GM21786 (cell line): ENCODE results near the gene PLET1.
A peak's percentile ranks its signal among the peaks of the same experiment; 100 is the strongest.

ENCODE experiments used
- ATAC-seq: cut with Tn5 transposase; IDR thresholded peaks from one replicate; pipeline ENCODE4 v1.9.1; 2021; ENCODE audit not compliant: unreplicated experiment

The PLET1 gene

DNA sequence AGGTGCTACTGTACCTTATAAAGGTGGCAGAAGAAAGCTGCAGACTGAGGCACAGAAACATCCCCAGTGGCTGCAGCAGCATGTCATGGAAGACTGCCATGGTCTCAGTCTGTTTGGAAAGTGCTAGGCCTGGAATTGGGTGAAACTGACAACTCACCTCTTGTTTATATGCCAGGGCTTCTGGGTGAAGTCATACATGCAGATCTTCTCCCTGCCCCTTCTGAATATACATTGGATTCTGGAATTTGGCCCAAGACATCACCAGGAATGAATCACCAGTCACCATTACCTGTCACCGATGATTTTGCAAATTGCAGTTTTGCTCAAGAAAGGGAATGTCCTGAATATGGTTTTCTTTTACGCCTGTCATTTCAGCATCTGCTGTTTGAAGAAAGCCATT is at the start of gene PLET1:
Gene PLET1, minus strand, starts transcription at position 371 of the 400 bp plus-strand sequence. Its CDS starts 271 bp downstream, at position 100.
- ATAC-seq = no peak

DNA sequence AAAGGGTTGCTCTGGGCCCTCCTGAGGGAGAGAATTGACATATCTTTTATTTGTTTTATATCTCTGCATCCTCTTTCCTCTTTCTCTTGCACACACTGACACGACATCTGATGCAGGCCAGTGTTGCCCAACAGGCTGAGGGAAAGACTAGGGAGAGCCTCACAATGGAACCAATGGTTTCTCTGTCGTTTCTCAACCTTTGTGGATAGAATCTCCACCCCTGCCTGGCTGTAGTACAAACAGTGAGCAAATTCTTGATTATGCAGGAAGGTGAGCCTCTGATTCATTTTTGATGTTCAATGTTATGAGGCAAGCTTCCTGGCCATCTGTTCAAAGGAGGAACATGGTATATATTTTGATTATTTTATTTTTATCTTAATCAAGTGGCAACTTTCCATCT is 49.8 kb upstream of the PLET1 start:
- ATAC-seq = no peak

DNA sequence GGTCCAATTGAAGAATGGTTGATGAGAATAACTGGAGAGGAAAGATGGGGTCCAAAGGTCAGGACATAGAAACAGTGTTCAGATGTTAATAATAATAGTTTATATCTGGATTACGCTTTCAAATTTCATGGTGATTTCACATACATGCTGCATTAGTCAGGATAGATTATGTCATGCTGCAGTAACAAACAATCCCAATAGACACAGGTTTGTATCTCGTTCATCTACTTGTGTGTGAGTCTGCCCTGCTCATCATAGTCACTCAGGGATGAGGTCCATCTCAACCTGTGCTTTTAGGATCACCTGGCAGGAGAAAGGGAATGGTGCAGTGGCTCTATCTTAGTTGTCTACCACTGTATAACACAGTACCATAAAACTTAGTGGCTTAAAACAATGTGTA is 48.0 kb upstream of the PLET1 start:
- ATAC-seq = no peak

DNA sequence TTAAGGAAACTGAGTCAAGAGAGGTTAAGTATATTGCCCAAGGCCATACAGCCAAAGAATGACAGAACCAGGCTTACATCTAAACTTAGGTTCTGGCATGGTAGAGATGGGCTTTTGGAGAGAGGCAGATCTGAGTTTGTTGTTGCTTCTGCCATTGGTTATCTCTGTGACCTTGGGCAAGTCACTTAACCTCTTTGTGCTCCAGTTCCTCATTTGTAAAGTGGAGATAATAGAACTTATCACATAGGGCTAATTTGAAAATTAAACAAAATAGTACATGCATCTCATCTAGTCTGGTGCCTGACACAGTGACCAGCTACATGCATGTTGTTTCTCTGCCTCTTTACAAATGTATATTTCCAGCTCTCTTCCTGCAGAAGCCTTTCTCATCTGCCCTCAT is 47.0 kb upstream of the PLET1 start:
- ATAC-seq = no peak

DNA sequence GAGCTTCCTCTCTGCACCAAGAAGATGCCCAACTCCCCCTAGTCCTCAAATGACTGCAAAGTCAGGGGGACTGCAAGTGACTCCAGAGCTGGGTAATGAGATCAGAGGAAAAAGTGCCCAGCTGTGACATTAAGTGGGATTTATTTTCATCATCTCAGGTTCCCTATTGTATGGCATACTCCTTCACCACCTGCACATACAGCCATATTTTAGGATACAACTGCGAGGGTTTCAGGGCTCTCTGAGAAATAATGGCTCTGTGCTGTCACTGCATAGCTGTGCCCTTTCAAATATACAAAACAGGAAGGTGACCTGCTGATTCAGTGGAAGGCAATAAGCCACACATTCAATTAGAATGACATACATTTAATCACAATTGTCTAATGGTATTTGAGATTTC is 45.6 kb upstream of the PLET1 start:
- no peak for ATAC-seq

- ATAC-seq = no peak
Observed at GRCh38 chr11:112304914-112305313, 44.3 kb upstream of the PLET1 start.

DNA sequence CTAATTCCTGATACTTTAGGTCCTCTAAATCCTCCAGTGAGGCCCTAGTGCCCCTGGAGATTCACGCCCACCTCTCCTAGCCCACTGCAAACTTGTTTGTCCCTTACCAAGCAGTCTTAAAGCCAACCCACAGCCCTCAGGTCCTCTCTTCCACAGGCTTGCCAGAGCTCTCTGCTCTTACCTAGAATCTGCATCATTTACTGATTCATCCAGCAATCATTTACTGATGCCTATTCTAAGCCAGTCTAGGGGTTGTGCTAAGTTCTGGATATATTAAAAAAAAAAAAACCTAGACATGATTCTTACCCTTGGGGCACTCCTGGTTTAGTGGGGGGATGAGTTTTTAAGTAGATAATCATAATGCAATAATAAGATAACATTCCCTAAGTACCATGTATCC is 43.0 kb upstream of the PLET1 start:
- no peak for ATAC-seq

GRCh38 chr11:112302226-112302868 is 41.7 kb upstream of the PLET1 start:
- ATAC-seq = no peak

DNA sequence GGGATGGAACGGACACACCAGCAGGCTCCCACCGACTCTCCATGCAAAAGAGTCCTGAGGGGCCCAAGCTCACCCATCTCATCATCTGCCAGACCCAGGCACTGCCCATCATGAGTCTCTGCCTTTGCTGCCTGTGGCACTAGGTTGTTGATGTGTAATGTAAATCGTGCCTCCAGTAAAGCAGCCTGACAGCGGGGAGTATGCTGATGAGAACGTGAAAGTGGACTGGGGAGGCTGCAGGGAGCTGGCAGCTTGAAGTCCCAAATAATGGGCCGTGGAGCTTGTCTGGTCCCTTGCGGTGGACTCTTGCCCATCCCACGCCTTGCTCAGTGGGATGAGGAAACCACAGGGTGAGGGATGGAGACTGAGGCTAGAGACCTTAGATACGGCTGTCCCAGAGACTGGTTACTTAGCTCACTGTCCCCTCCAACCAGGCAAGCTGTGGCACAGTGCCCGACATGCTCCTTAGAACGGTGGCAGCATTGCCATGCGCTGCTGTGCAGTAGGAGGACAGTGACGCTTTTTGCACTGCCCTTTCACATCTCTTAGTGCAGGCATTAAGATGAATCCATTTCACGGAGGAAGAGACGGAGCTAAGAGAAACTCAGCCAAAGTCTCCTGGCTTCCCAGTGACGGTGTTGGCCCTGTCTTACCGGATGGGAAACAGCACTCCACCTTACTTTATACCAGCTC is 39.6 kb upstream of the PLET1 start:
- no peak for ATAC-seq

GRCh38 chr11:112298535-112298934 is 37.9 kb upstream of the PLET1 start:
- ATAC-seq = no peak

- no peak for ATAC-seq
Observed at GRCh38 chr11:112297248-112297866, 36.7 kb upstream of the PLET1 start.

DNA sequence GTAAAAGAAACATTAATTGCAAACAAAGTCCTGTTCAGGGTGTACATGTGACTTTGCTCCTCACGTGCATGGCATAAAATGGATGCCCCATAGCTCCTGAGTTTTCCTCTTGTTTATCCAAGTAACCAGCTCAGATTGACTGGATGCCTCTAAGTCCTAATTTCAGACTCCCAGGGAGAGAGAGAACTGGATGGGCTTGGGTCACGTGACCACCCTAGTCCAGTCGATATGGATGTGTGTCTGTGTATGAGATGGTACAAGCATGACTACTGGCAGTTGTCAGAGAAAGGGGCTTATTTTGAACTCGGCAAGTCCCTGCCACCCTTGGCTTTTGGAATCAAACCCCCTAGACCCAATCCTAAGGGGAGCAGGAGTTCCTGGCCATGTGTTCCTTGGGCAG is 35.4 kb upstream of the PLET1 start:
- ATAC-seq = no peak

DNA sequence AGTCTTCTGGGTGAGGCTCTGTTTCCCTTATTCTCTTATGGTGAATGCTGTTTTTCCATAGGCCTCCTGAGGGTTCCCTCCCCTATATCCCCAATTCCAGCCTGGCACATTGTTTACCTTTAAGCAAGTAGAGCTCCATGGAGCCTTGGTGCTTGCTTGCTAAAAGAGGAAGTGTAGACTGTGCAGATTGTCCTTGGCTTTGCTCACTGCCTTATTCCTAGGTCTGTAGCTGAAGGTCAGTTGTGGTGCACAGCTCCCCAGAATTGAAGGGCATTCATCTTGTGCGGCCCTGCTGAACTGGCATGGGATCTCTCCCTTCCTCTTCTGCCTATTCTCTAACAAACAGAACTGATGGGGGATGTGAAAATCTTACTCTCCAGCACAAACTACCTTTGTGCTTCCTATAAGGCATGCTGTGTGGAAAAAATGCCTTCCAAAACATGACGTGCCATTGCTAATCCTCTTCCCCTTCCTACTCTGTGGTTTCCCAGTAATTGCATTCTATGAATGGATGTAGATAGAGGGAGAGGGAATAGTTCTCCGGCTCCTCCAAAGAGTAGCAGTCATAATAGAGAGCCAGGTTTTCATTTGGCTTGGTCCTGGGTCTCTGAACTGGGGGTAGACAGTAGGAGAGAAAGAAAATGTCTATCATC is 34.2 kb upstream of the PLET1 start:
- no peak for ATAC-seq

GRCh38 chr11:112293614-112294013 is 33.0 kb upstream of the PLET1 start:
- no peak for ATAC-seq

GRCh38 chr11:112292785-112293407 is 32.2 kb upstream of the PLET1 start:
- ATAC-seq = no peak

- no peak for ATAC-seq
Observed at GRCh38 chr11:112292188-112292587, 31.5 kb upstream of the PLET1 start.

GRCh38 chr11:112291191-112291590 is 30.5 kb upstream of the PLET1 start:
- ATAC-seq = no peak

GRCh38 chr11:112290493-112290850 is 29.8 kb upstream of the PLET1 start:
- no peak for ATAC-seq

GRCh38 chr11:112289588-112290492 is 29.2 kb upstream of the PLET1 start:
- peak; percentile 90 for ATAC-seq

- no peak for ATAC-seq
Observed at GRCh38 chr11:112288021-112288420, 27.4 kb upstream of the PLET1 start.
